Memory B cell (primary cell): ENCODE measurements around the gene PTPA.
A peak's percentile ranks its signal among the peaks of the same experiment; 100 is the strongest.

Experiments used
- ATAC-seq: fragments of 150-1000 bp; cut with Tn5 transposase; 2 replicates; pipeline ENCODE4 v1.10.0; 2021; ENCODE audit warnings: low read depth, mild to moderate bottlenecking, moderate library complexity
- DNase-seq, 2 donors: peaks; one replicate each; pipeline ENCODE4 v3.0.0; 2022; ENCODE audit warnings: low spot score in 2 of 2
- H3K27ac Mint-ChIP-seq: one replicate; pipeline ENCODE4 v1.8.0; 2022; ENCODE audit warnings: mild to moderate bottlenecking, moderate library complexity, mixed read lengths
- H3K27me3 Mint-ChIP-seq: one replicate; pipeline ENCODE4 v1.8.0; 2022; ENCODE audit warnings: mixed read lengths
- H3K36me3 Mint-ChIP-seq: one replicate; pipeline ENCODE4 v1.8.0; 2022; ENCODE audit warnings: mild to moderate bottlenecking, mixed read lengths
- H3K4me1 Mint-ChIP-seq: one replicate; pipeline ENCODE4 v1.8.0; 2022; ENCODE audit warnings: mixed read lengths
- H3K4me3 Mint-ChIP-seq: one replicate; pipeline ENCODE4 v1.8.0; 2022; ENCODE audit warnings: mild to moderate bottlenecking, moderate library complexity, mixed read lengths
- H3K9me3 Mint-ChIP-seq: one replicate; pipeline ENCODE4 v1.8.0; 2022; ENCODE audit warnings: mixed read lengths

Gene PTPA

GRCh38 chr9:129142138-129142935 lies 31.1 kb downstream of the PTPA start:
- peak in 1 of 2 donors; percentile 18 for DNase-seq
- peak overlapping the region; percentile 93 for H3K27ac Mint-ChIP-seq
- H3K9me3 Mint-ChIP-seq, result no peaks in the 10 kb centered on the region
- no peak overlapping the region for H3K4me3 Mint-ChIP-seq
- ATAC-seq, result no peak
- H3K4me1 Mint-ChIP-seq, result peaks cover 28% of the 10 kb centered on the region
- H3K27me3 Mint-ChIP-seq, result no peaks in the 10 kb centered on the region
- peaks cover 5% of the 10 kb centered on the region for H3K36me3 Mint-ChIP-seq

GRCh38 chr9:129143031-129143927 lies 32.1 kb downstream of the PTPA start:
- Mint-ChIP-seq H3K4me3 (peak overlapping the region; percentile 67), H3K36me3 (peaks cover 2% of the 10 kb centered on the region), H3K9me3 (no peaks in the 10 kb centered on the region), H3K27me3 (no peaks in the 10 kb centered on the region), H3K27ac (peak overlapping the region; percentile 69), H3K4me1 (peaks cover 28% of the 10 kb centered on the region)
- DNase-seq (peak; percentile 73), ATAC-seq (peak; percentile 23)

GRCh38 chr9:129145316-129145715 lies 34.1 kb downstream of the PTPA start:
- no peak overlapping the region for H3K27ac Mint-ChIP-seq
- no peaks in the 10 kb centered on the region for H3K27me3 Mint-ChIP-seq
- H3K4me1 Mint-ChIP-seq, result peaks cover 35% of the 10 kb centered on the region
- peaks cover 9% of the 10 kb centered on the region for H3K36me3 Mint-ChIP-seq
- DNase-seq (no peak), ATAC-seq (no peak)
- H3K9me3 Mint-ChIP-seq, result no peaks in the 10 kb centered on the region
- H3K4me3 Mint-ChIP-seq, result no peak overlapping the region

GRCh38 chr9:129145841-129146292 lies 34.7 kb downstream of the PTPA start:
- Mint-ChIP-seq H3K27ac (no peak overlapping the region), H3K36me3 (peaks cover 9% of the 10 kb centered on the region), H3K27me3 (no peaks in the 10 kb centered on the region), H3K4me1 (peaks cover 30% of the 10 kb centered on the region), H3K9me3 (no peaks in the 10 kb centered on the region), H3K4me3 (no peak overlapping the region)
- no peak for ATAC-seq
- no peak for DNase-seq

- Mint-ChIP-seq H3K9me3 (no peaks in the 10 kb centered on the region), H3K4me1 (peaks cover 26% of the 10 kb centered on the region), H3K4me3 (no peak overlapping the region), H3K27ac (no peak overlapping the region), H3K27me3 (no peaks in the 10 kb centered on the region), H3K36me3 (peaks cover 12% of the 10 kb centered on the region)
- no peak for ATAC-seq
- no peak for DNase-seq
Measured at GRCh38 chr9:129146441-129146941, 35.3 kb downstream of the PTPA start.

- peak overlapping the region; percentile 17 for H3K4me3 Mint-ChIP-seq
- peaks cover 16% of the 10 kb centered on the region for H3K4me1 Mint-ChIP-seq
- DNase-seq (no peak), ATAC-seq (peak; percentile 38)
- no peaks in the 10 kb centered on the region for H3K27me3 Mint-ChIP-seq
- H3K36me3 Mint-ChIP-seq, result peaks cover 16% of the 10 kb centered on the region
- no peak overlapping the region for H3K27ac Mint-ChIP-seq
- no peaks in the 10 kb centered on the region for H3K9me3 Mint-ChIP-seq
Measured at GRCh38 chr9:129148463-129149204, 37.4 kb downstream of the PTPA start.

GRCh38 chr9:129149442-129149841 lies 38.2 kb downstream of the PTPA start:
- peaks cover 14% of the 10 kb centered on the region for H3K4me1 Mint-ChIP-seq
- no peaks in the 10 kb centered on the region for H3K27me3 Mint-ChIP-seq
- no peak for DNase-seq
- ATAC-seq, result peak; percentile 45
- H3K27ac Mint-ChIP-seq, result peak overlapping the region; percentile 75
- H3K4me3 Mint-ChIP-seq, result peak overlapping the region; percentile 33
- H3K36me3 Mint-ChIP-seq, result peaks cover 16% of the 10 kb centered on the region
- H3K9me3 Mint-ChIP-seq, result no peaks in the 10 kb centered on the region

- ATAC-seq (no peak), DNase-seq (no peak)
- Mint-ChIP-seq H3K27me3 (no peaks in the 10 kb centered on the region), H3K27ac (no peak overlapping the region), H3K4me3 (no peak overlapping the region), H3K9me3 (no peaks in the 10 kb centered on the region), H3K4me1 (peaks cover 14% of the 10 kb centered on the region), H3K36me3 (peaks cover 16% of the 10 kb centered on the region)
Measured at GRCh38 chr9:129150122-129150521, 38.9 kb downstream of the PTPA start.

- H3K9me3 Mint-ChIP-seq, result no peaks in the 10 kb centered on the region
- H3K4me3 Mint-ChIP-seq, result no peak overlapping the region
- no peak for DNase-seq
- H3K4me1 Mint-ChIP-seq, result peaks cover 14% of the 10 kb centered on the region
- no peaks in the 10 kb centered on the region for H3K27me3 Mint-ChIP-seq
- ATAC-seq, result no peak
- H3K36me3 Mint-ChIP-seq, result peaks cover 17% of the 10 kb centered on the region
- no peak overlapping the region for H3K27ac Mint-ChIP-seq
Measured at GRCh38 chr9:129150672-129151211, 39.5 kb downstream of the PTPA start.

- peaks cover 17% of the 10 kb centered on the region for H3K36me3 Mint-ChIP-seq
- H3K4me3 Mint-ChIP-seq, result no peak overlapping the region
- DNase-seq (no peak), ATAC-seq (no peak)
- no peak overlapping the region for H3K27ac Mint-ChIP-seq
- H3K4me1 Mint-ChIP-seq, result peaks cover 14% of the 10 kb centered on the region
- no peaks in the 10 kb centered on the region for H3K9me3 Mint-ChIP-seq
- no peaks in the 10 kb centered on the region for H3K27me3 Mint-ChIP-seq
Measured at GRCh38 chr9:129151469-129151868, 40.3 kb downstream of the PTPA start.

GRCh38 chr9:129154866-129155477 lies 43.8 kb downstream of the PTPA start:
- Mint-ChIP-seq H3K27me3 (no peaks in the 10 kb centered on the region), H3K4me1 (peaks cover 2% of the 10 kb centered on the region), H3K4me3 (no peak overlapping the region), H3K27ac (no peak overlapping the region), H3K36me3 (peaks cover 11% of the 10 kb centered on the region), H3K9me3 (no peaks in the 10 kb centered on the region)
- ATAC-seq, result no peak
- DNase-seq, result no peak

GRCh38 chr9:129156163-129156562 lies 44.9 kb downstream of the PTPA start:
- no peak for ATAC-seq
- H3K9me3 Mint-ChIP-seq, result no peaks in the 10 kb centered on the region
- no peak overlapping the region for H3K27ac Mint-ChIP-seq
- no peaks in the 10 kb centered on the region for H3K4me1 Mint-ChIP-seq
- peaks cover 8% of the 10 kb centered on the region for H3K36me3 Mint-ChIP-seq
- no peak for DNase-seq
- no peaks in the 10 kb centered on the region for H3K27me3 Mint-ChIP-seq
- no peak overlapping the region for H3K4me3 Mint-ChIP-seq
